OCI-LY7 (cell line): ENCODE data around the gene MAN1A1. TPM values are rescaled to one million over a fixed set of nuclear protein-coding genes. Genes with fewer than 3 reads are reported as not detected.

Experiments used
- BruUV-seq: library from RNA; stranded (reverse); fragments of 400-500 nt; replicated peaks from 2 replicates; lab custom pipeline; 2021; lab: Mats Ljungman, UMichigan
- CTCF ChIA-PET: fragments of 300-600 bp; sonication (Branson Sonifier 250); formaldehyde crosslinking; loops from one replicate; lab custom pipeline; 2022; ENCODE audit warnings: antibody characterized with exemption; ENCODE audit not compliant: unreplicated experiment; lab: Charles Lee
- POLR2A ChIA-PET: fragments of 300-600 bp; sonication (Branson Sonifier 250); formaldehyde crosslinking; loops from one replicate; lab custom pipeline; 2022; ENCODE audit warnings: antibody characterized with exemption; lab: Charles Lee
- DNase-seq: peaks from one replicate; pipeline ENCODE4 v3.0.0-alpha.2; 2015; ENCODE audit warnings: low spot score
- H2AFZ ChIP-seq: fragments of 200-600 bp; sonication (generic), shearing (Covaris generic); 2 replicates; pipeline ENCODE4 v1.6.1; 2014; ENCODE audit warnings: mild to moderate bottlenecking, antibody characterized with exemption, low read length, moderate library complexity
- H3K27ac ChIP-seq: fragments of 200-600 bp; sonication (generic); 2 replicates; pipeline ENCODE4 v1.5.1; 2014; ENCODE audit warnings: mixed run types, low read depth, mild to moderate bottlenecking, moderate library complexity, low read length, inconsistent platforms; ENCODE audit not compliant: poor library complexity, severe bottlenecking
- H3K36me3 ChIP-seq: fragments of 200-600 bp; sonication (generic); 2 replicates; pipeline ENCODE4 v1.6.1; 2014; ENCODE audit warnings: mild to moderate bottlenecking, antibody characterized with exemption, low read length, moderate library complexity, mixed read lengths; ENCODE audit not compliant: insufficient read depth
- H3K4me1 ChIP-seq: fragments of 200-600 bp; sonication (generic); 2 replicates; pipeline ENCODE4 v1.5.1; 2014; ENCODE audit warnings: mild to moderate bottlenecking, low read length; ENCODE audit not compliant: insufficient read depth, poor library complexity, severe bottlenecking
- H3K4me2 ChIP-seq: fragments of 200-600 bp; sonication (generic); 2 replicates; pipeline ENCODE4 v1.6.1; 2014; ENCODE audit warnings: mild to moderate bottlenecking, low read length
- H3K4me3 ChIP-seq: fragments of 200-600 bp; sonication (generic); 2 replicates; pipeline ENCODE4 v1.5.1; 2014; ENCODE audit warnings: mild to moderate bottlenecking, low read depth, low read length; ENCODE audit not compliant: poor library complexity, severe bottlenecking
- H3K79me2 ChIP-seq: fragments of 200-600 bp; sonication (generic); 2 replicates; pipeline ENCODE4 v1.6.1; 2016; ENCODE audit warnings: low read depth, mild to moderate bottlenecking, low read length, moderate library complexity, mixed read lengths; ENCODE audit not compliant: insufficient read depth
- H3K9me2 ChIP-seq: fragments of 200-600 bp; sonication (generic); 2 replicates; pipeline ENCODE4 v1.6.1; 2016; ENCODE audit warnings: mild to moderate bottlenecking, low read length, mixed read lengths; ENCODE audit not compliant: insufficient read depth
- H3K9me3 ChIP-seq: fragments of 200-600 bp; sonication (generic); 2 replicates; pipeline ENCODE4 v1.6.1; 2014; ENCODE audit warnings: mild to moderate bottlenecking, mixed run types, low read length, mixed read lengths
- H4K20me1 ChIP-seq: fragments of 200-600 bp; sonication (generic); 2 replicates; pipeline ENCODE4 v1.6.1; 2014; ENCODE audit warnings: mild to moderate bottlenecking, antibody characterized with exemption, low read length, moderate library complexity, mixed read lengths; ENCODE audit not compliant: insufficient read depth
- EZH2phosphoT487 ChIP-seq: fragments of 200-600 bp; sonication (generic); IDR thresholded peaks from 2 replicates; pipeline ENCODE4 v1.6.1; 2018; ENCODE audit warnings: low read depth, borderline replicate concordance, mild to moderate bottlenecking, mixed run types, antibody characterized with exemption, low read length, moderate library complexity, mixed read lengths
- intact Hi-C: fragments of 100-400 bp; cut with micrococcal nuclease; formaldehyde crosslinking; loops from one replicate; pipeline ENCODE4 v1.10.0; 2022; ENCODE audit not compliant: unreplicated experiment
- total RNA-seq, 2 experiments: library from RNA; depleted of rRNA in 1 of 2; stranded (reverse); fragments of >200 nt in 1 of 2; shearing (Covaris generic) in 1 of 2; gene quantifications; 2 replicates each; pipeline ENCODE4 v1.2.3, GENCODE V29; 2014 to 2022
- TF ChIP-seq, protein P1 (sequence below): fragments of 200-600 bp; sonication (generic); conservative IDR thresholded peaks from 2 replicates; pipeline ENCODE4 v1.5.1; 2014; ENCODE audit warnings: mild to moderate bottlenecking, antibody characterized with exemption, low read length, moderate library complexity, mixed read lengths

Gene MAN1A1
- total RNA-seq, 2 experiments from 2014 or later, result 72.4 to 74.3 TPM

DNA sequence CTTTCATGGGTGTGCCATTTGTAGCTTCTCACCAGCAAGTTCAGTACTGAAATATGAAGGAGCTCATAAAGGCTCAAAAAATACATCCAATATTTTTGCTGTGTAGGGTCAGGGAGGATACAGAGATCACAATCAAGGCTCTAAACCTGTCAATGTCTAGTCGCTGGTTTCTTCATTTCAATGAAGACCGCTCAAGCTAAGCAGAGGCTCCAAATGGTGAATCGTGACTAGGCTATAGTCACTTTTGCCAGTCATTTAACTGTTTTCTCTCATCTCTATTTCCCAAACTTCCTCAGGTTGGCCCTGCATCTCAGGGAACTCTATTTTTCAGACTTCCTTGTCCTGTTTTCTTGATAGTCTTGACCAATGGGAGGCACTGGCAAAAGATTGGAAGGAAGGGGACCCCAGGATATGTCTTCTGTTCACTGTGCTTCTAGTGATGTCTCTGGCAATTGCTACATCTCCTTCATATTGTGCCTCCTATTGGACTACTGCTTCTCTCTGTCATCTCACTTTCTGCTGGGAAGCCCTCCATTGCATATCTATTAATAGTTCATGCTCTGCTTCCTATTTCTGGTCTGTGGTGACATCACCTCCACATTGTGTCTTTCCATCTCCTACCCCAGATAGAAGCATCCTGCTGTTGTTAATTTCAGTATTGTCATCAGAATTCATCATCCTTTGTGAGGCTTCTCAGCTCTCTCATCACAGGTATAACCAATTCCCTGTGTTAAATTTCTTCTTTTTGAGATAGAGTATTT is 183.4 kb downstream of the MAN1A1 start:
- no peak for DNase-seq
- BruUV-seq, result no TSS peak
- CTCF ChIA-PET, result no interaction called here
- H4K20me1 ChIP-seq, result no peaks in the 10 kb centered on the region
- H2AFZ ChIP-seq, result no peak overlapping the region
- POLR2A ChIA-PET, result interaction anchor here (1.4 kb wide), 1 partner anchor 15 kb away, joined by 3 read pairs; no protein-coding TSS in a partner anchor
- H3K79me2 ChIP-seq, result no peaks in the 10 kb centered on the region
- intact Hi-C loops, result no loop called here
- no peak overlapping the region for H3K27ac ChIP-seq
- TF ChIP-seq, protein P1, sequence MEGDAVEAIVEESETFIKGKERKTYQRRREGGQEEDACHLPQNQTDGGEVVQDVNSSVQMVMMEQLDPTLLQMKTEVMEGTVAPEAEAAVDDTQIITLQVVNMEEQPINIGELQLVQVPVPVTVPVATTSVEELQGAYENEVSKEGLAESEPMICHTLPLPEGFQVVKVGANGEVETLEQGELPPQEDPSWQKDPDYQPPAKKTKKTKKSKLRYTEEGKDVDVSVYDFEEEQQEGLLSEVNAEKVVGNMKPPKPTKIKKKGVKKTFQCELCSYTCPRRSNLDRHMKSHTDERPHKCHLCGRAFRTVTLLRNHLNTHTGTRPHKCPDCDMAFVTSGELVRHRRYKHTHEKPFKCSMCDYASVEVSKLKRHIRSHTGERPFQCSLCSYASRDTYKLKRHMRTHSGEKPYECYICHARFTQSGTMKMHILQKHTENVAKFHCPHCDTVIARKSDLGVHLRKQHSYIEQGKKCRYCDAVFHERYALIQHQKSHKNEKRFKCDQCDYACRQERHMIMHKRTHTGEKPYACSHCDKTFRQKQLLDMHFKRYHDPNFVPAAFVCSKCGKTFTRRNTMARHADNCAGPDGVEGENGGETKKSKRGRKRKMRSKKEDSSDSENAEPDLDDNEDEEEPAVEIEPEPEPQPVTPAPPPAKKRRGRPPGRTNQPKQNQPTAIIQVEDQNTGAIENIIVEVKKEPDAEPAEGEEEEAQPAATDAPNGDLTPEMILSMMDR, result no peak
- TF ChIP-seq EZH2phosphoT487, result no peak
- H3K4me2 ChIP-seq, result no peak overlapping the region
- no peaks in the 10 kb centered on the region for H3K9me3 ChIP-seq
- H3K4me1 ChIP-seq, result no peaks in the 10 kb centered on the region
- H3K4me3 ChIP-seq, result no peak overlapping the region
- H3K36me3 ChIP-seq, result no peaks in the 10 kb centered on the region
- no peaks in the 10 kb centered on the region for H3K9me2 ChIP-seq

DNA sequence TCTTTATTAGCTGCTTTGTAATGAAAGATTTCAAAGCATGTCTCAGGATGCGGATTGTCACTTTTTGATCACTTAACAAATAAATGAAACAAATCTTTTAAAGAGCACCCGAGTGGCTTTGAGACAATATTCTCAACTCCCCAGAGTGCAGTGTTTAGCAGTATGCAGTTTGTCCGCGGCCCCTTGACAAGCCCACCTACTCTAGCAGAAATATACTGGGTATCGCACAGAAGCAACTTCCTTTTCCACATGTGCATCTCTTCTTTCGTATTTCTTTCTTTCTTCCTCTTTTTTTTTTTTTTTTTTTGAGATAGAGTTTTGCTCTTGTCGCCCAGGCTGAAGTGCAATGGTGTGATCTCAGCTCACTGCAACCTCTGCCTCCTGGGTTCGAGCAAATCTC is 186.6 kb downstream of the MAN1A1 start:
- Histone ChIP-seq H3K4me3 (no peak overlapping the region), H3K9me3 (no peaks in the 10 kb centered on the region), H3K9me2 (no peaks in the 10 kb centered on the region), H3K4me2 (no peak overlapping the region), H4K20me1 (no peaks in the 10 kb centered on the region), H3K79me2 (no peaks in the 10 kb centered on the region), H3K36me3 (no peaks in the 10 kb centered on the region), H3K4me1 (no peaks in the 10 kb centered on the region), H2AFZ (no peak overlapping the region), H3K27ac (no peak overlapping the region)
- intact Hi-C loops, result no loop called here
- no peak for TF ChIP-seq EZH2phosphoT487
- TF ChIP-seq, protein P1, result no peak
- ChIA-PET CTCF (no interaction called here), POLR2A (no interaction called here)
- no TSS peak for BruUV-seq
- no peak for DNase-seq

DNA sequence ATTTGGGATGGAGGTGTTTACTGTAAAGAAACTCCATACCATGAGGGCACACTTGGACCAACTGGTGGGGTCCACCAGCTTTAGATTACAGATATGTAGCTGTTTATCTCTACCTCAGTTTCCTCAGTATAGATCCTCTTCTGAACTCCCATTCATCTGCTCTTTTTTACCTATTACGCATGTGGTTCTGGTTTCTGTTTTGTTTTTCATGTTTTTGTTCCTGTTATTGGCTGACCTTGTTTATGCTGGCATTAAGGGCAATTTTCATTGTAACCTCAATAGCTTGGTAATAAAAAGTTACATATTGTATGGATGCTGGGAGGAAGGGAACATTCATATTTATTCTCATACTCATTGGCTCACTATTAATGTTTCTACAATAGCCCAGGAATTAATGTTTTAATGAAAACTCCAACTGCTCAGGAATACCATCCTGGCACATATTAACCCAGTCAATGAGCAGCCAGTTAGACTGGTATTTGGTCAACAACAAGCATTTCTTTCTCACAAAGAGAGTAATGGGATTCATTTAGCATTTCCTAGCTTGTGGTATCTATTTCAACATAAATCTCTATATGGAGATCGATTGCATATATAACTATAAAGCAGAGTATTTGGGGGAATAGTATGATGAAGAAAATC is 187.3 kb downstream of the MAN1A1 start:
- no TSS peak for BruUV-seq
- ChIA-PET POLR2A (interaction anchor here (0.5 to 1.5 kb wide), 2 partner anchors 9 to 424 kb away, joined by 3 to 5 read pairs; no protein-coding TSS in a partner anchor), CTCF (no interaction called here)
- intact Hi-C loops, result no loop called here
- Histone ChIP-seq H4K20me1 (no peaks in the 10 kb centered on the region), H3K27ac (no peak overlapping the region), H3K4me2 (no peak overlapping the region), H3K79me2 (no peaks in the 10 kb centered on the region), H3K9me3 (no peaks in the 10 kb centered on the region), H3K36me3 (no peaks in the 10 kb centered on the region), H3K4me3 (no peak overlapping the region), H3K9me2 (no peaks in the 10 kb centered on the region), H3K4me1 (no peaks in the 10 kb centered on the region), H2AFZ (no peak overlapping the region)
- DNase-seq, result no peak
- no peak for TF ChIP-seq EZH2phosphoT487
- TF ChIP-seq, protein P1, result no peak
